Lung (tissue), 12 donors: ENCODE measurements around the gene DHRS11. TPM values are rescaled to one million over a fixed set of nuclear protein-coding genes. Genes with fewer than 3 reads are reported as not detected.

Experiments used
- ATAC-seq: fragments of 200-7000 bp; cut with Tn5 transposase; one replicate; pipeline ENCODE4 v1.9.1; 2020; ENCODE audit warnings: moderate number of reproducible peaks; ENCODE audit not compliant: insufficient read depth, low FRiP score
- DNase-seq, 3 donors: peaks; one replicate each; pipeline ENCODE4 v3.0.0-alpha.2; 2013 to 2017
- H3K27ac ChIP-seq, 2 donors: one replicate each; pipeline ENCODE4 v1.5.1; 2013; ENCODE audit warnings: mild to moderate bottlenecking in 2 of 2, moderate library complexity in 2 of 2, control low read depth in 1 of 2, inconsistent platforms in 1 of 2, low read depth in 1 of 2, low read length in 1 of 2
- H3K27me3 ChIP-seq, 3 donors: one replicate each; pipeline ENCODE4 v1.5.1; 2013; ENCODE audit warnings: low read length in 2 of 3; ENCODE audit not compliant: control insufficient read depth in 3 of 3, insufficient read depth in 3 of 3
- H3K36me3 ChIP-seq, 4 donors: one replicate each; pipeline ENCODE4 v1.5.1; 2013; ENCODE audit warnings: low read length in 4 of 4, mild to moderate bottlenecking in 1 of 4, moderate library complexity in 1 of 4; ENCODE audit not compliant: control insufficient read depth in 4 of 4, insufficient read depth in 4 of 4
- H3K4me1 ChIP-seq, 5 donors: one replicate each; pipeline ENCODE4 v1.5.1; 2013; ENCODE audit warnings: low read length in 5 of 5, mild to moderate bottlenecking in 2 of 5, moderate library complexity in 1 of 5; ENCODE audit not compliant: control insufficient read depth in 5 of 5, insufficient read depth in 5 of 5
- H3K4me3 ChIP-seq: one replicate; pipeline ENCODE4 v1.5.1; 2013; ENCODE audit warnings: mild to moderate bottlenecking, control low read depth, moderate library complexity
- H3K9ac ChIP-seq, 2 donors: one replicate each; pipeline ENCODE4 v1.5.1; 2013; ENCODE audit warnings: low read length in 2 of 2, control low read depth in 1 of 2; ENCODE audit not compliant: insufficient read depth in 1 of 2
- H3K9me3 ChIP-seq, 4 donors: one replicate each; pipeline ENCODE4 v1.5.1; 2013; ENCODE audit warnings: low read length in 3 of 4, mild to moderate bottlenecking in 1 of 4, moderate library complexity in 1 of 4; ENCODE audit not compliant: control insufficient read depth in 4 of 4, insufficient read depth in 3 of 4
- WGBS, 2 donors: extraction: QIAGEN DNeasy Blood & Tissue Kit; methylation state at CpG; one replicate each; pipeline ENCODE4 v1.1.7; 2013; 5-methylcytosine and 5-hydroxymethylcytosine counted together
- polyA plus RNA-seq, 2 donors: library from polyadenylated mRNA; stranded (reverse); fragments of 200-250 nt; gene quantifications; one replicate each; pipeline ENCODE4 v1.2.1, GENCODE V29; 2013
- total RNA-seq, 2 donors: library from RNA; depleted of rRNA in 1 of 2; stranded (reverse); fragments of >200 nt in 1 of 2; gene quantifications; one replicate each; pipeline ENCODE4 v1.2.1, GENCODE V29; 2014 to 2021
- TF ChIP-seq, protein P1 (sequence below): IDR thresholded peaks from 2 replicates; pipeline ENCODE4 v1.5.1; 2012; ENCODE audit warnings: mild to moderate bottlenecking; ENCODE audit errors: control extremely low read depth, extremely low read depth
- donor health status: control.
- donor health status: control.
- donor health status: Bipolar disorder and iron deficiency.
- donor health status: healthy.
- donor health status: DM: yes; HTN: yes; CAD: no.

The DHRS11 gene
- total and polyA plus RNA-seq, 4 donors, result 3.7 to 9.1 (median 5.7) TPM

DNA sequence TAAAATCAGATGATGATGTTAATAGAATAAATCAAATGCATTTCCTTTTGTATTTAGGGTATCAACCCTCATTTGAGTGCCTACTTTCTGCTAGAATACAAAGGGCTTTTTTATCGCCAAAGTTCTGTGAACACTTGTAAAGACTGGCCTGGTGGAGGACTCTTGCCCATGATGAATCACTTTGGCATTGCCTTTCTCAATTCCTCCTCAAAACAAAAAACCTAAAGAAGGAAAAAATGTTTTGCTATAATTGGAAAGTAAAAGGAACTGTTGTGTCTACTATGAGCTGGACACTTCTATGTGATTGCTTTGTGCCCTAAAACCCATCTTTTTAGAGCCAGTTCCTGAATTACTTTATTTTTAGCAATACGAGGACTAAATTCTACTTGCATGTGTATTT, 13.0 kb upstream of the DHRS11 start:
- Histone ChIP-seq H3K9ac (no peak overlapping the region), H3K27me3 (no peaks in the 10 kb centered on the region), H3K4me1 (peaks cover 0 to 4% (median 0%) of the 10 kb centered on the region in 5 donors), H3K36me3 (peaks cover 21 to 38% (median 27%) of the 10 kb centered on the region in 4 donors), H3K9me3 (no peaks in the 10 kb centered on the region), H3K4me3 (no peak overlapping the region), H3K27ac (no peak overlapping the region)
- TF ChIP-seq, protein P1, sequence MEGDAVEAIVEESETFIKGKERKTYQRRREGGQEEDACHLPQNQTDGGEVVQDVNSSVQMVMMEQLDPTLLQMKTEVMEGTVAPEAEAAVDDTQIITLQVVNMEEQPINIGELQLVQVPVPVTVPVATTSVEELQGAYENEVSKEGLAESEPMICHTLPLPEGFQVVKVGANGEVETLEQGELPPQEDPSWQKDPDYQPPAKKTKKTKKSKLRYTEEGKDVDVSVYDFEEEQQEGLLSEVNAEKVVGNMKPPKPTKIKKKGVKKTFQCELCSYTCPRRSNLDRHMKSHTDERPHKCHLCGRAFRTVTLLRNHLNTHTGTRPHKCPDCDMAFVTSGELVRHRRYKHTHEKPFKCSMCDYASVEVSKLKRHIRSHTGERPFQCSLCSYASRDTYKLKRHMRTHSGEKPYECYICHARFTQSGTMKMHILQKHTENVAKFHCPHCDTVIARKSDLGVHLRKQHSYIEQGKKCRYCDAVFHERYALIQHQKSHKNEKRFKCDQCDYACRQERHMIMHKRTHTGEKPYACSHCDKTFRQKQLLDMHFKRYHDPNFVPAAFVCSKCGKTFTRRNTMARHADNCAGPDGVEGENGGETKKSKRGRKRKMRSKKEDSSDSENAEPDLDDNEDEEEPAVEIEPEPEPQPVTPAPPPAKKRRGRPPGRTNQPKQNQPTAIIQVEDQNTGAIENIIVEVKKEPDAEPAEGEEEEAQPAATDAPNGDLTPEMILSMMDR, result no peak
- ATAC-seq, result no peak
- WGBS, 2 donors, result 96 to 97% methylated on average over 2 of the region's 2 CpGs
- no peak for DNase-seq

DNA sequence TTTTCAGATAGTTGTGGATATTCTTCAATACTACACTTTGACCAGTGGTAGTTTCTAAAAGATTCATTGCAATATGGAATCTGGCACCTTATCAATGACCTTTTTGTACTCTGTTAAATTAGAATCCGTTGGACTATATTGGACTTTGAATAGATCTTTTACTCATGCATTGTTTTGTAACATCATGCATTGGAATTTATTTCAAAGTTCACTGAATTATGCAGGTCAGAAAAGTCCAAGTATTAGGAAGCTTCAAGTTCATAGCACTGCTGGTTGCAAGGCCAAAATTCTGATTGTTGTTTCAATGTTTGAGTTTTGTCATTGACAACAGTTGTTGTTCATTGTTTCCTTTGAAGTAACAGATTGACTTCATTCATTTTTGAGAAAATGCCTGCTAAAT, 7.9 kb upstream of the DHRS11 start:
- no peak overlapping the region for H3K4me3 ChIP-seq

DNA sequence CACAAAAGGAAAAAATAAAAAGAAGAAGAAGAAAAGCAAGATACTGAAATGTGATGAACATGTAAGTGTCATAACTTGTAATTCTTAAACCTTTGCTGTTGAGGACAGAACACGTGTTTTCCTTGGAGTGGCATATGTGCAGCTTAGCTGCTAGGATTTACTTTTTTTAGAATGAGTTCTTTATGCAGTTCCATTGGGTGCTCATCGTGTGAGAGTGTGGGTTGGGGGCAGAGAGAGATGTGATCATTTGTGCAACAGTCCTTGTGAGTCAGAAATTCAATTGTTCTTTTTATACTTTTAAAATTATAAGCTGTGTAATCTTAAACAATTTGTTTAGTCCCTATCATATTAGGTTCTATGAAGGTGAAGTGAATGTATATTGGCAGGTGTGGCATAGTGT, 5.5 kb upstream of the DHRS11 start:
- Histone ChIP-seq H3K9me3 (no peaks in the 10 kb centered on the region), H3K4me3 (no peak overlapping the region), H3K4me1 (peaks cover 0 to under 1% (median 0%) of the 10 kb centered on the region in 5 donors), H3K36me3 (peaks cover 24 to 45% (median 39%) of the 10 kb centered on the region in 4 donors), H3K9ac (no peak overlapping the region), H3K27ac (no peak overlapping the region), H3K27me3 (no peaks in the 10 kb centered on the region)
- ATAC-seq, result no peak
- WGBS, 2 donors, result 98% methylated on average over 2 of the region's 2 CpGs
- DNase-seq, result no peak
- TF ChIP-seq, protein P1, result no peak

More for the DNA sequence above, 7.9 kb upstream of the DHRS11 start:
- TF ChIP-seq, protein P1, result no peak
- Histone ChIP-seq H3K9me3 (no peaks in the 10 kb centered on the region), H3K9ac (no peak overlapping the region), H3K27me3 (no peaks in the 10 kb centered on the region), H3K36me3 (peaks cover 34 to 54% (median 47%) of the 10 kb centered on the region in 4 donors), H3K4me1 (no peaks in the 10 kb centered on the region), H3K27ac (no peak overlapping the region)
- ATAC-seq, result no peak
- 87 to 91% methylated on average over 1 of the region's 1 CpG for WGBS, 2 donors
- DNase-seq, result no peak

DNA sequence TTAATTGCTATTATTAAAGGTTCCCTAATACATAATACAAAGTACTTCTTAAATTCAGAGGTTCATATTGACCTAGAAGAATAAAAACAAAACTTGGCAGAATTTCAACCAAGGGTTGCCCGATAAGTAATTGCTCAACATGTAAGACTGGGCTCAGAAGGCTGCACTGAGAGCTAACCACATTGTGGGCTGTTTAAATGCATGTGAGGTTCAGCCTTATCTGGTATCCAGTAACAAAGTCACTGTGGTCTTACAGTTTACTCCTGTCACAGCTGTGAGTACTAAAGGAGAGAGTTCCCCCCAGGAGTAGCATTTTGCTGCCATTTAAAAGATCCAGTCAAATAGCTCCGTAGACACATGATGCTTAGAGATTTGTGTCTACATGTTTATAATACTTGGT, 1.6 kb upstream of the DHRS11 start:
- TF ChIP-seq, protein P1, result no peak
- no peak for ATAC-seq
- DNase-seq, result no peak
- peaks cover 11 to 27% (median 24%) of the 10 kb centered on the region in 4 donors for H3K36me3 ChIP-seq
- H3K4me3 ChIP-seq, result no peak overlapping the region
- 39 to 49% methylated on average over 2 of the region's 2 CpGs for WGBS, 2 donors
- H3K9ac ChIP-seq, result no peak overlapping the region
- H3K27ac ChIP-seq, result no peak overlapping the region
- H3K27me3 ChIP-seq, result no peaks in the 10 kb centered on the region
- peaks cover 0 to 14% (median 11%) of the 10 kb centered on the region in 5 donors for H3K4me1 ChIP-seq
- no peaks in the 10 kb centered on the region for H3K9me3 ChIP-seq
